HepG2 (cell line): ENCODE results near the gene KPNB1. TPM values are rescaled to one million over a fixed set of nuclear protein-coding genes. Genes with fewer than 3 reads are reported as not detected.

Experiments
- JARID2 ChIP-seq: sonication (generic); formaldehyde crosslinking; IDR thresholded peaks from 2 replicates; pipeline ENCODE4 v1.8.1; 2023; ENCODE audit warnings: missing genetic modification reagents, inconsistent platforms; ENCODE audit not compliant: insufficient replicate concordance
- NCOA1 ChIP-seq: sonication (generic); formaldehyde crosslinking; IDR thresholded peaks from 2 replicates; pipeline ENCODE4 v1.9.0; 2021; ENCODE audit warnings: missing genetic modification reagents
- REL ChIP-seq: sonication (generic); formaldehyde crosslinking; conservative IDR thresholded peaks from 2 replicates; pipeline ENCODE4 v1.8.0; 2022; ENCODE audit warnings: mild to moderate bottlenecking, missing genetic modification reagents, moderate library complexity
- SRSF9 ChIP-seq: fragments of 200-400 bp; formaldehyde crosslinking; IDR thresholded peaks from 2 replicates; pipeline ENCODE4 v1.6.1; 2018; ENCODE audit warnings: borderline replicate concordance, mild to moderate bottlenecking, low read depth, low read length; ENCODE audit not compliant: insufficient read depth, poor library complexity, severe bottlenecking
- ZC3H13 ChIP-seq: sonication (generic); formaldehyde crosslinking; IDR thresholded peaks from 2 replicates; pipeline ENCODE4 v1.8.1; 2023; ENCODE audit warnings: mild to moderate bottlenecking, missing genetic modification reagents, moderate library complexity
- ZNF124 ChIP-seq: sonication (generic); formaldehyde crosslinking; IDR thresholded peaks from 2 replicates; pipeline ENCODE4 v1.4.0; 2020; ENCODE audit warnings: missing genetic modification reagents
- ZNF431 ChIP-seq: sonication (generic); formaldehyde crosslinking; IDR thresholded peaks from 2 replicates; pipeline ENCODE4 v1.9.0; 2022; ENCODE audit warnings: missing genetic modification reagents, low read depth, mild to moderate bottlenecking, borderline replicate concordance
- ZNF547 ChIP-seq: sonication (generic); formaldehyde crosslinking; IDR thresholded peaks from 2 replicates; pipeline ENCODE4 v1.5.1; 2020; ENCODE audit warnings: mild to moderate bottlenecking, missing genetic modification reagents
- ZNF569 ChIP-seq: sonication (generic); formaldehyde crosslinking; IDR thresholded peaks from 2 replicates; pipeline ENCODE4 v1.5.0; 2020; ENCODE audit warnings: mild to moderate bottlenecking, missing genetic modification reagents, moderate library complexity, borderline replicate concordance
- ZNF713 ChIP-seq: sonication (generic); formaldehyde crosslinking; IDR thresholded peaks from 2 replicates; pipeline ENCODE4 v1.4.0; 2020; ENCODE audit warnings: mild to moderate bottlenecking, missing genetic modification reagents
- ZNF776 ChIP-seq: sonication (generic); formaldehyde crosslinking; IDR thresholded peaks from 2 replicates; pipeline ENCODE4 v1.4.0; 2020; ENCODE audit warnings: mild to moderate bottlenecking, missing genetic modification reagents
- ZSCAN21 ChIP-seq: sonication (generic); formaldehyde crosslinking; IDR thresholded peaks from 2 replicates; pipeline ENCODE4 v1.8.0; 2022; ENCODE audit warnings: mild to moderate bottlenecking, missing genetic modification reagents, moderate library complexity, borderline replicate concordance
- polyA plus RNA-seq, 8 experiments: library from polyadenylated mRNA; depleted of rRNA in 3 of 8; stranded (reverse) in 7 of 8; unstranded in 1 of 8; fragments of >200 nt; fragmentation: Illumina TruSeq in 4 of 8; extraction: Trizol in 4 of 8; gene quantifications; 2 replicates each; pipeline versions ENCODE4 v1.2.1 to v1.2.3, GENCODE V29; 2011 to 2016; ENCODE audit warnings: low read depth in 4 of 8, missing spikeins in 1 of 8, mixed read lengths in 1 of 8; ENCODE audit not compliant: insufficient read depth in 1 of 8
- total RNA-seq, 5 experiments: library from RNA; depleted of rRNA; stranded (reverse); fragments of >200 nt; fragmentation: Illumina TruSeq; extraction: Trizol; gene quantifications; 2 replicates each; pipeline ENCODE4 v1.2.3, GENCODE V29; 2016; ENCODE audit warnings: low read depth in 1 of 5
- TF ChIP-seq, protein P1 (sequence below), 2 experiments: fragments of 450-650 bp in 1 of 2; sonication (generic) in 1 of 2; formaldehyde crosslinking in 1 of 2; IDR thresholded peaks; 2 replicates each; pipeline versions ENCODE4 v1.6.1 to v1.8.0; 2016 to 2022; ENCODE audit warnings: antibody characterized with exemption in 1 of 2, mild to moderate bottlenecking in 1 of 2, missing genetic modification reagents in 1 of 2
- TF ChIP-seq, protein P2 (sequence below): sonication (generic); formaldehyde crosslinking; IDR thresholded peaks from 2 replicates; pipeline ENCODE4 v1.4.0; 2020; ENCODE audit warnings: mild to moderate bottlenecking, missing genetic modification reagents
- TF ChIP-seq, protein P3 (sequence below): sonication (generic); formaldehyde crosslinking; conservative IDR thresholded peaks from 2 replicates; pipeline ENCODE4 v1.4.0; 2020; ENCODE audit warnings: missing genetic modification reagents
- TF ChIP-seq, protein P4 (sequence below): sonication (generic); IDR thresholded peaks from 2 replicates; pipeline ENCODE4 v1.6.1; 2016; ENCODE audit warnings: low read depth, borderline replicate concordance

Gene KPNB1
- total and polyA plus RNA-seq, 2 of the 13 experiments (the other 11 are each of a cell fraction or from before 2014, with no cell fraction given): 164 to 424 TPM

DNA sequence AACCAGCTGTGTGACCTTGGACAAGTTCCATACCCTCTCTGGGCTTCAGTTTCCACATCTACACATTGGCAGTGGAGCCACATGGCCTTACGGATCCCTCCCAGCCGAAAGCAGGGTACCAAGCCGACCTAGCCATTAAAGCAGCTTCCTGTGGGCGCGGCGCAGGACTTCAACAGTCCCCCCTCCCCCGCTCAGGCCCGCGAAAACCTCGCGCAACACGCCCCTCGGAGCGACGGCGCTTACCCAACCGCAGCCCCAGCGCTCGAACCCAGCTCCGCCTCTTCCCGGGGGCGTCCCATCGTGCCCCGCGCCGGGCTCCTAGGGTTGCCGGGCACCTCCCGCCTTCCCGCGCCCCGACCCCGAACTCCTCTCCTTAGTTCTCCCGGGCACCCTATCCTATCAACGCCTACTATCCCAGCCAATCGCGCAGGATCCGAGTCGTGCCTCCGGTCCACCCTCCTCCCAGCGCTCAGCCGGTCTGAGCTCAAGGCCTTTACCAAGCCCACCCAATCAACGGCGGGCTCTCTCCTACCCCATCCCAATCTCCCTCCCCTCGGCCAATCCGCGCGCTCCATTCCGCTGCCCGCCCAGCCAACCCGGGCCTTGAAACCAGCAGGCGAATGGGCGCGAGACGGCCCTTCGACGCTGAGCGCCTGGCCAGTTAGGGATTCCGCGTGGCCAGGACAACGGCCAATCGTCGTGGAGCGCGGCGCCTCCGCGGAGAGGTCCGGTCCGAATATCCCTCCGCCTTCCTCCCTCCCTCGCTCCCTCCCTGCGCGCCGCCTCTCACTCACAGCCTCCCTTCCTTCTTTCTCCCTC lies at the start of gene KPNB1 (continued):
- TF ChIP-seq, protein P1, sequence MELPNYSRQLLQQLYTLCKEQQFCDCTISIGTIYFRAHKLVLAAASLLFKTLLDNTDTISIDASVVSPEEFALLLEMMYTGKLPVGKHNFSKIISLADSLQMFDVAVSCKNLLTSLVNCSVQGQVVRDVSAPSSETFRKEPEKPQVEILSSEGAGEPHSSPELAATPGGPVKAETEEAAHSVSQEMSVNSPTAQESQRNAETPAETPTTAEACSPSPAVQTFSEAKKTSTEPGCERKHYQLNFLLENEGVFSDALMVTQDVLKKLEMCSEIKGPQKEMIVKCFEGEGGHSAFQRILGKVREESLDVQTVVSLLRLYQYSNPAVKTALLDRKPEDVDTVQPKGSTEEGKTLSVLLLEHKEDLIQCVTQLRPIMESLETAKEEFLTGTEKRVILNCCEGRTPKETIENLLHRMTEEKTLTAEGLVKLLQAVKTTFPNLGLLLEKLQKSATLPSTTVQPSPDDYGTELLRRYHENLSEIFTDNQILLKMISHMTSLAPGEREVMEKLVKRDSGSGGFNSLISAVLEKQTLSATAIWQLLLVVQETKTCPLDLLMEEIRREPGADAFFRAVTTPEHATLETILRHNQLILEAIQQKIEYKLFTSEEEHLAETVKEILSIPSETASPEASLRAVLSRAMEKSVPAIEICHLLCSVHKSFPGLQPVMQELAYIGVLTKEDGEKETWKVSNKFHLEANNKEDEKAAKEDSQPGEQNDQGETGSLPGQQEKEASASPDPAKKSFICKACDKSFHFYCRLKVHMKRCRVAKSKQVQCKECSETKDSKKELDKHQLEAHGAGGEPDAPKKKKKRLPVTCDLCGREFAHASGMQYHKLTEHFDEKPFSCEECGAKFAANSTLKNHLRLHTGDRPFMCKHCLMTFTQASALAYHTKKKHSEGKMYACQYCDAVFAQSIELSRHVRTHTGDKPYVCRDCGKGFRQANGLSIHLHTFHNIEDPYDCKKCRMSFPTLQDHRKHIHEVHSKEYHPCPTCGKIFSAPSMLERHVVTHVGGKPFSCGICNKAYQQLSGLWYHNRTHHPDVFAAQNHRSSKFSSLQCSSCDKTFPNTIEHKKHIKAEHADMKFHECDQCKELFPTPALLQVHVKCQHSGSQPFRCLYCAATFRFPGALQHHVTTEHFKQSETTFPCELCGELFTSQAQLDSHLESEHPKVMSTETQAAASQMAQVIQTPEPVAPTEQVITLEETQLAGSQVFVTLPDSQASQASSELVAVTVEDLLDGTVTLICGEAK (IDR thresholded peaks at IDR 0.05): no peak
- TF ChIP-seq, protein P1 (CRISPR knock-in tag; IDR thresholded peaks at IDR 0.05): peak; percentile 72; the same call in 1 of the 2 replicates
- TF ChIP-seq, protein P2, sequence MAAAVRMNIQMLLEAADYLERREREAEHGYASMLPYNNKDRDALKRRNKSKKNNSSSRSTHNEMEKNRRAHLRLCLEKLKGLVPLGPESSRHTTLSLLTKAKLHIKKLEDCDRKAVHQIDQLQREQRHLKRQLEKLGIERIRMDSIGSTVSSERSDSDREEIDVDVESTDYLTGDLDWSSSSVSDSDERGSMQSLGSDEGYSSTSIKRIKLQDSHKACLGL (CRISPR knock-in tag): peak; percentile 76
- TF ChIP-seq ZNF776 (CRISPR knock-in tag) (peak; percentile 84), SRSF9 (no peak), ZNF124 (CRISPR knock-in tag) (peak; percentile 68), ZNF431 (CRISPR knock-in tag) (peak; percentile 61; the same call in 1 of the 2 replicates), JARID2 (CRISPR knock-in tag) (peak; percentile 31), ZSCAN21 (CRISPR knock-in tag) (0 out of 2 replicates have a peak, but pooled peaks have one; percentile 59), ZNF547 (CRISPR knock-in tag) (peak; percentile 83), REL (CRISPR knock-in tag) (peak; percentile 91), ZNF713 (CRISPR knock-in tag) (0 out of 2 replicates have a peak, but pooled peaks have one; percentile 40), ZNF569 (no peak), NCOA1 (CRISPR knock-in tag) (peak; percentile 91), ZC3H13 (peak; percentile 98)
- TF ChIP-seq, protein P3, sequence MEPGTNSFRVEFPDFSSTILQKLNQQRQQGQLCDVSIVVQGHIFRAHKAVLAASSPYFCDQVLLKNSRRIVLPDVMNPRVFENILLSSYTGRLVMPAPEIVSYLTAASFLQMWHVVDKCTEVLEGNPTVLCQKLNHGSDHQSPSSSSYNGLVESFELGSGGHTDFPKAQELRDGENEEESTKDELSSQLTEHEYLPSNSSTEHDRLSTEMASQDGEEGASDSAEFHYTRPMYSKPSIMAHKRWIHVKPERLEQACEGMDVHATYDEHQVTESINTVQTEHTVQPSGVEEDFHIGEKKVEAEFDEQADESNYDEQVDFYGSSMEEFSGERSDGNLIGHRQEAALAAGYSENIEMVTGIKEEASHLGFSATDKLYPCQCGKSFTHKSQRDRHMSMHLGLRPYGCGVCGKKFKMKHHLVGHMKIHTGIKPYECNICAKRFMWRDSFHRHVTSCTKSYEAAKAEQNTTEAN (CRISPR knock-in tag): peak; percentile 93
- TF ChIP-seq, protein P4, sequence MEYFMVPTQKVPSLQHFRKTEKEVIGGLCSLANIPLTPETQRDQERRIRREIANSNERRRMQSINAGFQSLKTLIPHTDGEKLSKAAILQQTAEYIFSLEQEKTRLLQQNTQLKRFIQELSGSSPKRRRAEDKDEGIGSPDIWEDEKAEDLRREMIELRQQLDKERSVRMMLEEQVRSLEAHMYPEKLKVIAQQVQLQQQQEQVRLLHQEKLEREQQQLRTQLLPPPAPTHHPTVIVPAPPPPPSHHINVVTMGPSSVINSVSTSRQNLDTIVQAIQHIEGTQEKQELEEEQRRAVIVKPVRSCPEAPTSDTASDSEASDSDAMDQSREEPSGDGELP: peak; percentile 57; the same call in 1 of the 2 replicates
